Epithelial cell of proximal tubule (primary cell): Measurements from ENCODE around the gene APOE. TPM values are rescaled to one million over a fixed set of nuclear protein-coding genes. Genes with fewer than 3 reads are reported as not detected.
"Not testable (repeated sequence)": the region's sequence is repeated elsewhere in the genome, so short reads cannot be mapped to it uniquely, and the experiment has no call there.

Source experiments
- DNase-seq: peaks from one replicate; pipeline ENCODE4 v3.0.0-alpha.2; 2011; ENCODE audit warnings: low read depth
- H3K4me3 ChIP-seq: 2 replicates; pipeline ENCODE4 v1.5.1; 2011; ENCODE audit warnings: low read depth, mild to moderate bottlenecking, low read length
- total RNA-seq: library from RNA; depleted of rRNA; stranded (reverse); fragments of >200 nt; gene quantifications from 2 replicates; pipeline ENCODE4 v1.2.3, GENCODE V29; 2015
- TF ChIP-seq, protein P1 (sequence below): conservative IDR thresholded peaks from 2 replicates; pipeline ENCODE4 v1.5.1; 2012; ENCODE audit warnings: low read depth, mild to moderate bottlenecking, low read length

The APOE gene
- total RNA-seq, 1 donor from 2014 or later: 46.2 TPM

DNA sequence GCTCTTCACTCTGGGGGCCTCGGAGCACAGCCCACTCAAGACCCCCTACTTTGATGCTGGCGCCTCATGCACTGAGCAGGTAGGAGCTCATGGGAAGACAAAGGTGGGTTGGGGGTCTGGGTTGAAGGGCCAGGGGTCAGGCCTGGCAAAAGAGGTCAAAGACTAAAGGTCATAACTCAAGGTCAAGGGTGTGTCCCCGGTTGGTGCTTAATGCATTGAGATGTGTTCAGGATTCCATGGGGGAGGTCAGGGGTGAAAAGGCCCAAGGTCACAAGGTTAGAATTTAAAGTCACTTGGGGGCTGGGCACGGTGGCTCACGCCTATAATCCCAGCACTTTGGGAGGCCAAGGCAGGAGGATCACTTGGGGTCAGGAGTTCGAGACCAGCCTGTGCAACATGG is 19.5 kb upstream of the APOE start:
- no peak overlapping the region for H3K4me3 ChIP-seq

DNA sequence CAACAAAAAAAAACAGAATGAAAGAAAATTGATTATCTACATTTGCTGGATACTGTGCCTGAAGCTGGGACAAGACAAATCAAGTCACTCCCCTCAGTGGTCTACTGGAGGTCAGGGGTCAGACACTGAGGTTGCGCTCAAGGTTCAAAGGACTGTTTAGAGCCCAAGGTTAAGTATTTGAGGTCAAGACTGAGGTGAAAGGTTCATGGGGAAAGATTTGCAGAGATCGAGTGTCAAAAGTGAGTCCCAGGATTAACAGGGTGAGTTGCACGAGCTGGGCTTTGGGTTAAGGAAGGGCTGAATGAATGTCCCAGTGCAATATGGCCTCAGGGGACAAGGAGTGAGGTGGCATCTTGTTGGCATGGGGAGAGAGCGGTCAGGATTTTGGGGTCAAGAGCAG is 17.9 kb upstream of the APOE start:
- TF ChIP-seq, protein P1, sequence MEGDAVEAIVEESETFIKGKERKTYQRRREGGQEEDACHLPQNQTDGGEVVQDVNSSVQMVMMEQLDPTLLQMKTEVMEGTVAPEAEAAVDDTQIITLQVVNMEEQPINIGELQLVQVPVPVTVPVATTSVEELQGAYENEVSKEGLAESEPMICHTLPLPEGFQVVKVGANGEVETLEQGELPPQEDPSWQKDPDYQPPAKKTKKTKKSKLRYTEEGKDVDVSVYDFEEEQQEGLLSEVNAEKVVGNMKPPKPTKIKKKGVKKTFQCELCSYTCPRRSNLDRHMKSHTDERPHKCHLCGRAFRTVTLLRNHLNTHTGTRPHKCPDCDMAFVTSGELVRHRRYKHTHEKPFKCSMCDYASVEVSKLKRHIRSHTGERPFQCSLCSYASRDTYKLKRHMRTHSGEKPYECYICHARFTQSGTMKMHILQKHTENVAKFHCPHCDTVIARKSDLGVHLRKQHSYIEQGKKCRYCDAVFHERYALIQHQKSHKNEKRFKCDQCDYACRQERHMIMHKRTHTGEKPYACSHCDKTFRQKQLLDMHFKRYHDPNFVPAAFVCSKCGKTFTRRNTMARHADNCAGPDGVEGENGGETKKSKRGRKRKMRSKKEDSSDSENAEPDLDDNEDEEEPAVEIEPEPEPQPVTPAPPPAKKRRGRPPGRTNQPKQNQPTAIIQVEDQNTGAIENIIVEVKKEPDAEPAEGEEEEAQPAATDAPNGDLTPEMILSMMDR: no peak
- no peak for DNase-seq
- no peak overlapping the region for H3K4me3 ChIP-seq

More for the DNA sequence above, 19.5 kb upstream of the APOE start:
- DNase-seq: no peak
- TF ChIP-seq, protein P1: no peak

DNA sequence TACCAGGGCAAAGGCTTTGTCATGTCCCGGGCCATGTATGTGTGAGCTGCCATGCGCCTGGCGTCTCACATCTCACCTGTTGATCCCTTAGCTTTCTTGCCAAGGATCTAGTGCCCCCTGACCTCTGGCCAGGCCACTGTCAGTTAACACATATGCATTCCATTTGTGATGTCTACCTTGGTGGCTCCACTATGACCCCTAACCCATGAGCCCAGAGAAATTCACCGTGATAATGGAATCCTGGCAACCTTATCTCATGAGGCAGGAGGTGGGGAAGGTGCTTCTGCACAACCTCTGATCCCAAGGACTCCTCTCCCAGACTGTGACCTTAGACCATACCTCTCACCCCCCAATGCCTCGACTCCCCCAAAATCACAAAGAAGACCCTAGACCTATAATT is 17.3 kb upstream of the APOE start:
- DNase-seq, H3K4me3 ChIP-seq: not testable (repeated sequence)

DNA sequence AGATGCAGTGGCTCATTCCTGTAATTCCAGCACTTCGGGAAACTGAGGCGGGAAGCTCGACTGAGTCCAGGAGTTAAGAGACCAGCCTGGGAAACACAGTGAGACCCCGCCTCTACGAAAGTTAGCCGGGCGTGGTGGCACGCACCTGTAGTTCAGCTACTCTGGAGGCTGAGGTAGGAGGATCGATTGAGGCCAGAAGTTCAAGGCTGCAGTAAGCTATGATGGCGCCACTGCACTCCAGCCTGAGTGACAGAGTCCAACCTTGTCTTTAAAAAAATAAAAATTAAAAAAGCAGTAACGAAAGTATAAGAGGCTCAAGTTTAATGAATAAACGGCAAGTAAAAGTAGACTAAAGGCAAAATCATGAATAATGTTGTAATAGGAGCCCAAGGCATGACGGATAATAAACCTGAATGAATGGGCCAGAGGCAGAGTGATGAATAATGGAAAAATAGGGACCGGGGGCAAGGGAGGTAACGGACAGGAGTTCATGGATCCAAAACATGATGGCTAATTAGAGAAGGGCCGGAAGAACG is 15.7 kb upstream of the APOE start:
- TF ChIP-seq, protein P1: no peak
- DNase-seq: peak; percentile 6
- peak overlapping the region; percentile 59 for H3K4me3 ChIP-seq

DNA sequence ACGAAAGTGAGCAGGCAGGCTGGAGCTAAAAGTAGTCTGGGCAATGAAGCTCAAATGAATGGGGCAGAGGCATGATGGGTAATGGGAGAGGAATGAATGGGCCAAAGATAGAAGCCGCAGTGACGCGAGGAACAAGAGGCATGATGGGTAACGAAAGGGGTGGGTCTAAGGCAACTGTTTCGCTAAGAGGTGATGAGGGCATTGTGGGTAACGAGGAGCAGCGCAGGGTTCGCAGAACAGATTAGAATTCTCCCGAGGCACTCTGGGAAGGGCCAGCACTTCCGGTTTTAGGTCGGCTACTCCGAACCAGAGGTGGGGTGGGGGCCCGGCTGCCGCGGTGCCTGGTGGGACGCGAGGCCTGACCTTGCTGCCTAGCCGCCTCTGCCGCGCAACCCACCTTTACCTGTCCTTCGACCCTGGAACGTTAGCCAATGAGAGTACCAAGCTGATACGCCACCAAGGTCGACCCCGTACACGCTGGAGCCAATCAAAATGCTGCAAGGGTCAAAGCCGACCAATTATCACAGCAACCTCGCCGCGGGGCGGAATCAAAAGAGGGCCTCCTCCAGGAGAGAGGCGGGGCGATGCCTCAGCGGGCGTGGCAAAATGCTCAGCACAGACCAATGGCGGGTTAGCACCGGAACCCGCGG is 15.1 kb upstream of the APOE start:
- peak; percentile 96 for DNase-seq
- H3K4me3 ChIP-seq: peak overlapping the region; percentile 59
- TF ChIP-seq, protein P1: no peak

DNA sequence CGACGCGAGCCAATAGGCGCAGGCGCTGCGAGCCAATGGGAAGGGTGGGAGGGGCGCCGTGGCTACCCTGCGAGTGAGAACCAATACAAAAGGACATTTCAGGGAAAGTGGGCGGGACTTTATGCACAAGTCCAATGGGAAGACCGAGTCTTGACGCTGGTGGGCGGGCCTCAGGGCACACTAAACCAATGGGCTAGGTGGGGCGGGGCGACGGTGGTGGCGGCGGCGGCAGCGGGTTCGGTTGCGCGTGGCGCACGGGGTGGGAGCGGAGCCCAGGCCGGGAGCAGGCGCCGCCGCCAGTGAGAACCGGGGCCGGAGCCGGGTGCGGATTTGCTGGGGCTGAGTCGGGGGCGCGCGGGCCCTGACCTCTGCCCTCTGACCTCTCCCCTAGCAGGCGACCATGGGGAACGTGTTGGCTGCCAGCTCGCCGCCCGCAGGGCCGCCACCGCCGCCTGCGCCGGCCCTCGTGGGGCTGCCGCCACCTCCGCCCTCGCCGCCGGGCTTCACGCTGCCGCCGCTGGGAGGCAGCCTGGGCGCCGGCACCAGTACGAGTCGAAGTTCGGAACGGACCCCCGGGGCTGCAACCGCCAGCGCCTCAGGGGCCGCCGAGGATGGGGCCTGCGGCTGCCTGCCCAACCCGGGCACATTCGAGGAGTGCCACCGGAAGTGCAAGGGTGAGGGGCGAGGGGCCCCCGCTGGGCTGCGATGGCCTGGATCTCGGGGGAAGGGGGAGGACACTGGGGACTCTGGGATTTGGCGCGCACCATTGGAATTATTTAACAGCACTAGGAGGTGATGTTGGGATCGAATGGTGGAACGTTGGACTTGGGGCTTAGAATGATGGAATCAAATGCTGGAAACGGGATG is 14.3 kb upstream of the APOE start, which contains the start of gene TOMM40:
TOMM40 (plus strand) TSS at position 239 of the 867 bp plus-strand sequence; CDS start at position 401, 162 bp downstream.
- peak within 1 kb of the TSS; percentile 84 for H3K4me3 ChIP-seq
- TF ChIP-seq, protein P1: no peak
- DNase-seq: no peak

DNA sequence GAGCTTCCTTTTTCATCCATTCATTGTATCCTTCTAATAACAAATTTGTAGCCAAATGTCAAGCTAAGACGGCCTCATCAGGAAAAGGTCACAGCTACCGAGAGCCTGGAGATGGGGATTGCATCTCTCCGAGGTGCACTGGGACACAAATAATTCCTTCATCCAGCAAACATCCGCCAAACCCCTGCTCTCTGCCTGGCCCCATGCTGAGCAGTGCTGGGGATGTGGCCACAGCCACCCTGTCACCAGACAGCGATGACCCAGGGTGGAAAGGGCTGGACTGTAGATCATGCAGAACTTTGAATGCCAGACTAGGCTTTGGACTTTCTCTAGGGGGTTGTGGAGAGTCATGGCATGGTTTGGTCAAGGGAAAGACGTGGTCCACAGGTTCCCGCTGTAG is 12.7 kb upstream of the APOE start:
- DNase-seq: no peak
- no peak overlapping the region for H3K4me3 ChIP-seq
- TF ChIP-seq, protein P1: no peak
